ENCODE results near the gene TBC1D1. TPM values are rescaled to one million over a fixed set of nuclear protein-coding genes. Genes with fewer than 3 reads are reported as not detected.

Gene TBC1D1
- total RNA-seq, 2 donors from 2014 or later: 49.8 to 129 TPM

DNA sequence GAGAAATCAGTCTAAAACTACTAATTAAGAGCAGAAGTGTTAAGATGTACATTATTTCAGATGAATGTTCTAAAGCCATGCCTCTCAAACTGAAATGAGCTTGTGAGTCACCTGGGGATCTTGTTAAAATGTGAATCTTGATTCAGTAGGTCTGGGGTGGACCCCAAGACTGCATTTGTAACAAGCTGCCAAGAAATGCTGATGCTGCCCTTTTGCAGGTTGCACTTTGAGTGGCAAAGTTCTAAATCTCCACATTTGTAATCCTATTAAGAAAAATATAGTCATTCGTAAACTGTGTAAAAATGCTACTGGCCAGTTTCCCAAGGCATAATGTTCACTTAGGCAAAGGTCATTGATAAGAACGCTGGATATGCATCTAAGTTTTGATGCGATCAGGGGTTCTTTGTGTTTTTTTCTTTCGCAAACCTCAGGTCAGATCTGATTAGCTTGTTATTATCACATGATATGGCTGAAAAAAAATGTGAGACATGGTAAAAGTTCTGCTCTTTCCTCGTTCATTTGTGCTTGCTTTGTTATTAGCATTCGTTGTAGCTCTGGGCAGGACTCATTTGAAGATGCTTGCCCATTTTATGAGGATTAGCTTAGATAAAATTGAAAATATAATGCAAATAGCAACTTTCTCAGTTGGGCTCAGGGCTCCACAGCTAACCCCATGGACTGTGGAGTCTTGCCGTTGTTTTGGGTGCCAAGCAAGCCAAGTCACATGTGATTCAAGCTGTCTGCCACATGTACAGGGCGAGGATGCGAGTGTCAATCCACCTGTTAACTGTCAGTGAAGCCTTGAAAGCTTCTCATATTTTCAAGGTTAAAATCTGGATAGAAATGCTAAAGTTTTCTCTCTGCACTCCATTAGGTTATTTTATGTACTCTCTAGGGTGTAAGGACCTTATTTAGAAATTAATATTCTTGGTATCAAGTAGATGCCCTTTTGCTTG is 12.1 kb downstream of the TBC1D1 start:
- intact Hi-C loops (cut with DNase I): no loop called here
- H3K9me3 ChIP-seq: no peaks in the 10 kb centered on the region
- H3K36me3 ChIP-seq: no peaks in the 10 kb centered on the region
- TF ChIP-seq, protein P1, sequence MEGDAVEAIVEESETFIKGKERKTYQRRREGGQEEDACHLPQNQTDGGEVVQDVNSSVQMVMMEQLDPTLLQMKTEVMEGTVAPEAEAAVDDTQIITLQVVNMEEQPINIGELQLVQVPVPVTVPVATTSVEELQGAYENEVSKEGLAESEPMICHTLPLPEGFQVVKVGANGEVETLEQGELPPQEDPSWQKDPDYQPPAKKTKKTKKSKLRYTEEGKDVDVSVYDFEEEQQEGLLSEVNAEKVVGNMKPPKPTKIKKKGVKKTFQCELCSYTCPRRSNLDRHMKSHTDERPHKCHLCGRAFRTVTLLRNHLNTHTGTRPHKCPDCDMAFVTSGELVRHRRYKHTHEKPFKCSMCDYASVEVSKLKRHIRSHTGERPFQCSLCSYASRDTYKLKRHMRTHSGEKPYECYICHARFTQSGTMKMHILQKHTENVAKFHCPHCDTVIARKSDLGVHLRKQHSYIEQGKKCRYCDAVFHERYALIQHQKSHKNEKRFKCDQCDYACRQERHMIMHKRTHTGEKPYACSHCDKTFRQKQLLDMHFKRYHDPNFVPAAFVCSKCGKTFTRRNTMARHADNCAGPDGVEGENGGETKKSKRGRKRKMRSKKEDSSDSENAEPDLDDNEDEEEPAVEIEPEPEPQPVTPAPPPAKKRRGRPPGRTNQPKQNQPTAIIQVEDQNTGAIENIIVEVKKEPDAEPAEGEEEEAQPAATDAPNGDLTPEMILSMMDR (IDR thresholded peaks at IDR 0.05): no peak
- TF ChIP-seq POLR2A (IDR thresholded peaks at IDR 0.05): no peak
- no peak for TF ChIP-seq POLR2AphosphoS5 (IDR thresholded peaks at IDR 0.05)
- H3K4me1 ChIP-seq (replicated peaks): no peaks in the 10 kb centered on the region
- DNase-seq (ENCODE audit: low spot score): no peak
- no peaks in the 10 kb centered on the region for H3K27me3 ChIP-seq (replicated peaks; ENCODE audit: insufficient read depth)
- H3K4me3 ChIP-seq: no peak overlapping the region
- H3K27ac ChIP-seq: no peak overlapping the region
- 77% methylated on average over 9 of the region's 9 CpGs for WGBS

DNA sequence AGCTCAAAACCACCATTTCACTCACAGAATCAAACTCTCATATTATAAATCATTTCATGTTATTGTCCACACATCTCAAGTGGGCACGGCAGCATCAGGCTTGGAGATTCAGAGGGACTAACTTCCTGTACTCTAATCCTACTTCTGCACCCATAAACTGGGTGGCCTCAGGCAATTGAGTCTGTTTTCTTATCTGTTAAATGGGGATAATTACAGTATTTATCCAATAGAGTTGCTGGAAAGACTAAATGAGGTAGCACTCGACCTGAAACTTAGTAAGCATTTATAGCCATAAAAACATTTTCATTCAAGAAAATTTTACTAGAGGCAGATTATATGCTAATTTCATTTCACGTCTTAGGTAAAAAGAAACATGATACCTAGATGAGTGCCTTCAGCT is 13.0 kb downstream of the TBC1D1 start:
- WGBS: 58% methylated on average over 3 of the region's 3 CpGs
- Histone ChIP-seq H3K27ac (no peak overlapping the region), H3K4me3 (no peak overlapping the region), H3K27me3 (replicated peaks; ENCODE audit: insufficient read depth) (no peaks in the 10 kb centered on the region), H3K36me3 (no peaks in the 10 kb centered on the region), H3K4me1 (replicated peaks) (no peaks in the 10 kb centered on the region), H3K9me3 (no peaks in the 10 kb centered on the region)
- no peak for DNase-seq (ENCODE audit: low spot score)
- intact Hi-C loops (cut with DNase I): no loop called here
- no peak for TF ChIP-seq POLR2A (IDR thresholded peaks at IDR 0.05)
- no peak for TF ChIP-seq POLR2AphosphoS5 (IDR thresholded peaks at IDR 0.05)
- TF ChIP-seq, protein P1 (IDR thresholded peaks at IDR 0.05): no peak

DNA sequence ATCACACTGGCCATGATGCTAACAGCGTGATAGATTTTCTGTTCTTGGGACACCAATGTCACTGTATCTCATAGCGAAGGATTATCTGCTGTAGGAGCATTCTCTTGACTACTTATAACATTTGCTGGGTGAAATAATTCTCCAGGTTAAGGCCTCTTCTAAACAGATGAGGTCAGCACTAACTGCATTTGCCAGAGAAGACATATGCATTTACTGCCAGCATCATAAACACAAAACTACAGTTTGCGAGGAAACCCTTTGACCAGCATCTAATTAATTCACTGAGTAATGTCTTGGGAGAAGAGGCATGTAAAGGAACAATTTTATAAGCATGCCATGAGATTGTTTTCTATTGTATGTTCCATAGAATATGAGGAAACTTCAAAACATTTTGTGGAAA is 13.9 kb downstream of the TBC1D1 start:
- Histone ChIP-seq H3K27ac (no peak overlapping the region), H3K36me3 (no peaks in the 10 kb centered on the region), H3K4me1 (replicated peaks) (no peaks in the 10 kb centered on the region), H3K9me3 (no peaks in the 10 kb centered on the region), H3K4me3 (no peak overlapping the region), H3K27me3 (replicated peaks; ENCODE audit: insufficient read depth) (no peaks in the 10 kb centered on the region)
- WGBS: 92% methylated on average over 3 of the region's 3 CpGs
- no peak for DNase-seq (ENCODE audit: low spot score)
- no peak for TF ChIP-seq POLR2A (IDR thresholded peaks at IDR 0.05)
- no peak for TF ChIP-seq POLR2AphosphoS5 (IDR thresholded peaks at IDR 0.05)
- TF ChIP-seq, protein P1 (IDR thresholded peaks at IDR 0.05): no peak
- intact Hi-C loops (cut with DNase I): no loop called here

DNA sequence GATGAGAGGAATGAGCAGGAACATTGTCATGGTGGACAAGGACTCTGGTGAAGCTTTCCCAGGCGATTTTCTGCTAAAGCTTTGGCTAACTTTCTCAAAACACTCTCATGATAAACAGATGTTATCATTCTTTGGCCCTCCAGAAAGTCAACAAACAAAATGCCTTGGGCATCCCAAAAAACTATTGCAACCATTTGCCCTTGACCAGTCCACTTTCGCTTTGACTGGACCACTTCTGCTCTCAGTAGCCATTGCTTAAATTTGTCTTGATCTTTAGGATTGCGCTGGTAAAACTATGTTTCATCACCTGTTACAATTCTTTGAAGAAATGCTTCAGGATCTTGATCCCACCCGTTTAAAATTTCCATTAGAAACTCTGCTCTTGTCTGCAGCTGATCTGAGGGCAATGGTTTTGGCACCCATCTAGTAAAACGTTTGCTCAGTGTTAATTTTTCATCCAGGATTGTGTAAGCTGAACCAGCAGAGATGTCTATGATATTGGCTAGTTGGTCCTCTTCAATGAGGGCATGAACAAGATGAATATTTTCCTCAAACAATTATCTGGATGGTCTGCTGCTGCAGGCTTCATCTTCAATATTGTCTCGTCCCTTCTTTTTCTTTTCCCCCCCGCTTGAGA is 14.8 kb downstream of the TBC1D1 start:
- no peaks in the 10 kb centered on the region for H3K4me1 ChIP-seq (replicated peaks)

More for the DNA sequence above, 14.8 kb downstream of the TBC1D1 start:
- no peak overlapping the region for H3K4me3 ChIP-seq
- DNase-seq (ENCODE audit: low spot score): no peak
- intact Hi-C loops (cut with DNase I): no loop called here
- H3K27me3 ChIP-seq (replicated peaks; ENCODE audit: insufficient read depth): no peaks in the 10 kb centered on the region
- 76% methylated on average over 7 of the region's 7 CpGs for WGBS
- TF ChIP-seq, protein P1 (IDR thresholded peaks at IDR 0.05): no peak
- TF ChIP-seq POLR2A (IDR thresholded peaks at IDR 0.05) (no peak), POLR2AphosphoS5 (IDR thresholded peaks at IDR 0.05) (no peak)
- H3K27ac ChIP-seq: no peak overlapping the region
- no peaks in the 10 kb centered on the region for H3K9me3 ChIP-seq
- no peaks in the 10 kb centered on the region for H3K36me3 ChIP-seq

All from prostate gland (tissue), 2 donors.